DMS153 (cell line): ENCODE measurements around the gene PYGO1.
"Not testable (repeated sequence)": the region's sequence is repeated elsewhere in the genome, so short reads cannot be mapped to it uniquely, and the experiment has no call there.

ENCODE experiments used
- DNase-seq: peaks from one replicate; lab custom pipeline; 2025; lab: John Stamatoyannopoulos, UW

PYGO1 gene

GRCh38 chr15:55588070-55588814 lies at the start of gene PYGO1:
Gene PYGO1 (minus strand): TSS chr15:55588345. CDS start chr15:55587883, 462 bp downstream.
- DNase-seq = no peak

- no peak for DNase-seq
Measured at GRCh38 chr15:55637086-55637485, 48.9 kb upstream of the PYGO1 start.

GRCh38 chr15:55633731-55634130 lies 45.6 kb upstream of the PYGO1 start:
- no peak for DNase-seq

GRCh38 chr15:55632434-55632833 lies 44.3 kb upstream of the PYGO1 start:
- DNase-seq = no peak

GRCh38 chr15:55630858-55631257 lies 42.7 kb upstream of the PYGO1 start:
- no peak for DNase-seq

- DNase-seq = no peak
Measured at GRCh38 chr15:55628369-55628730, 40.2 kb upstream of the PYGO1 start.

GRCh38 chr15:55627730-55628368 lies 39.7 kb upstream of the PYGO1 start:
- no peak for DNase-seq

GRCh38 chr15:55619783-55620182 lies 31.6 kb upstream of the PYGO1 start:
- no peak for DNase-seq

- DNase-seq = no peak
Measured at GRCh38 chr15:55618387-55618786, 30.2 kb upstream of the PYGO1 start.

- no peak for DNase-seq
Measured at GRCh38 chr15:55615445-55615844, 27.3 kb upstream of the PYGO1 start.

GRCh38 chr15:55613727-55614126 lies 25.6 kb upstream of the PYGO1 start:
- DNase-seq = no peak

GRCh38 chr15:55606214-55606613 lies 18.1 kb upstream of the PYGO1 start:
- no peak for DNase-seq

GRCh38 chr15:55601374-55601773 lies 13.2 kb upstream of the PYGO1 start:
- DNase-seq = no peak

- DNase-seq = no peak
Measured at GRCh38 chr15:55599439-55599838, 11.3 kb upstream of the PYGO1 start.

GRCh38 chr15:55593019-55593418 lies 4.9 kb upstream of the PYGO1 start:
- not testable (repeated sequence) for DNase-seq

- DNase-seq = no peak
Measured at GRCh38 chr15:55590788-55591187, 2.6 kb upstream of the PYGO1 start.

- no peak for DNase-seq
Measured at GRCh38 chr15:55589287-55589686, 1.1 kb upstream of the PYGO1 start.

- no peak for DNase-seq
Measured at GRCh38 chr15:55588815-55589115, 620 bp upstream of the PYGO1 start.

GRCh38 chr15:55587321-55588069 lies 650 bp downstream of the PYGO1 start:
- DNase-seq = no peak

GRCh38 chr15:55586808-55587207 lies 1.3 kb downstream of the PYGO1 start:
- DNase-seq = no peak

- DNase-seq = no peak
Measured at GRCh38 chr15:55576943-55577342, 11.2 kb downstream of the PYGO1 start.

- no peak for DNase-seq
Measured at GRCh38 chr15:55574096-55574495, 14.0 kb downstream of the PYGO1 start.

- no peak for DNase-seq
Measured at GRCh38 chr15:55573224-55573623, 14.9 kb downstream of the PYGO1 start.
